ENCODE results near the gene ATP2B2. TPM values are rescaled to one million over a fixed set of nuclear protein-coding genes. Genes with fewer than 3 reads are reported as not detected.

The ATP2B2 gene
- total and polyA plus RNA-seq, 9 of the 15 experiments (the other 6 are each of a cell fraction or from before 2014, with no cell fraction given), result 0.06 TPM; not detected in 8

- peak; percentile 93; the same call in 1 of the 2 replicates for TF ChIP-seq RERE (CRISPR knock-in tag; IDR thresholded peaks at IDR 0.05; ENCODE audit: borderline replicate concordance)
- TF ChIP-seq, protein P1, sequence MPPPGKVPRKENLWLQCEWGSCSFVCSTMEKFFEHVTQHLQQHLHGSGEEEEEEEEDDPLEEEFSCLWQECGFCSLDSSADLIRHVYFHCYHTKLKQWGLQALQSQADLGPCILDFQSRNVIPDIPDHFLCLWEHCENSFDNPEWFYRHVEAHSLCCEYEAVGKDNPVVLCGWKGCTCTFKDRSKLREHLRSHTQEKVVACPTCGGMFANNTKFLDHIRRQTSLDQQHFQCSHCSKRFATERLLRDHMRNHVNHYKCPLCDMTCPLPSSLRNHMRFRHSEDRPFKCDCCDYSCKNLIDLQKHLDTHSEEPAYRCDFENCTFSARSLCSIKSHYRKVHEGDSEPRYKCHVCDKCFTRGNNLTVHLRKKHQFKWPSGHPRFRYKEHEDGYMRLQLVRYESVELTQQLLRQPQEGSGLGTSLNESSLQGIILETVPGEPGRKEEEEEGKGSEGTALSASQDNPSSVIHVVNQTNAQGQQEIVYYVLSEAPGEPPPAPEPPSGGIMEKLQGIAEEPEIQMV (tag; conservative IDR thresholded peaks at IDR 0.05; ENCODE audit: low read depth), result 0 out of 2 replicates have a peak, but pooled peaks have one; percentile 61
- TF ChIP-seq KLF1 (tag; IDR thresholded peaks at IDR 0.05), result no peak
- TF ChIP-seq, protein P2, sequence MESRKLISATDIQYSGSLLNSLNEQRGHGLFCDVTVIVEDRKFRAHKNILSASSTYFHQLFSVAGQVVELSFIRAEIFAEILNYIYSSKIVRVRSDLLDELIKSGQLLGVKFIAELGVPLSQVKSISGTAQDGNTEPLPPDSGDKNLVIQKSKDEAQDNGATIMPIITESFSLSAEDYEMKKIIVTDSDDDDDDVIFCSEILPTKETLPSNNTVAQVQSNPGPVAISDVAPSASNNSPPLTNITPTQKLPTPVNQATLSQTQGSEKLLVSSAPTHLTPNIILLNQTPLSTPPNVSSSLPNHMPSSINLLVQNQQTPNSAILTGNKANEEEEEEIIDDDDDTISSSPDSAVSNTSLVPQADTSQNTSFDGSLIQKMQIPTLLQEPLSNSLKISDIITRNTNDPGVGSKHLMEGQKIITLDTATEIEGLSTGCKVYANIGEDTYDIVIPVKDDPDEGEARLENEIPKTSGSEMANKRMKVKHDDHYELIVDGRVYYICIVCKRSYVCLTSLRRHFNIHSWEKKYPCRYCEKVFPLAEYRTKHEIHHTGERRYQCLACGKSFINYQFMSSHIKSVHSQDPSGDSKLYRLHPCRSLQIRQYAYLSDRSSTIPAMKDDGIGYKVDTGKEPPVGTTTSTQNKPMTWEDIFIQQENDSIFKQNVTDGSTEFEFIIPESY (CRISPR knock-in tag; IDR thresholded peaks at IDR 0.05), result peak; percentile 83
- TF ChIP-seq CEBPG (CRISPR knock-in tag; IDR thresholded peaks at IDR 0.05), result no peak
- no peak for TF ChIP-seq CEBPG (tag; conservative IDR thresholded peaks at IDR 0.05 in 1 of 2, IDR thresholded peaks at IDR 0.05 in 1 of 2)
- no peak for TF ChIP-seq TOE1 (IDR thresholded peaks at IDR 0.05; ENCODE audit: borderline replicate concordance)
- TF ChIP-seq TOE1 (CRISPR knock-in tag; IDR thresholded peaks at IDR 0.05; ENCODE audit: borderline replicate concordance, low read depth), result peak; percentile 98
- no peak for TF ChIP-seq MTA3 (IDR thresholded peaks at IDR 0.05; ENCODE audit: borderline replicate concordance)
- TF ChIP-seq, protein P3, sequence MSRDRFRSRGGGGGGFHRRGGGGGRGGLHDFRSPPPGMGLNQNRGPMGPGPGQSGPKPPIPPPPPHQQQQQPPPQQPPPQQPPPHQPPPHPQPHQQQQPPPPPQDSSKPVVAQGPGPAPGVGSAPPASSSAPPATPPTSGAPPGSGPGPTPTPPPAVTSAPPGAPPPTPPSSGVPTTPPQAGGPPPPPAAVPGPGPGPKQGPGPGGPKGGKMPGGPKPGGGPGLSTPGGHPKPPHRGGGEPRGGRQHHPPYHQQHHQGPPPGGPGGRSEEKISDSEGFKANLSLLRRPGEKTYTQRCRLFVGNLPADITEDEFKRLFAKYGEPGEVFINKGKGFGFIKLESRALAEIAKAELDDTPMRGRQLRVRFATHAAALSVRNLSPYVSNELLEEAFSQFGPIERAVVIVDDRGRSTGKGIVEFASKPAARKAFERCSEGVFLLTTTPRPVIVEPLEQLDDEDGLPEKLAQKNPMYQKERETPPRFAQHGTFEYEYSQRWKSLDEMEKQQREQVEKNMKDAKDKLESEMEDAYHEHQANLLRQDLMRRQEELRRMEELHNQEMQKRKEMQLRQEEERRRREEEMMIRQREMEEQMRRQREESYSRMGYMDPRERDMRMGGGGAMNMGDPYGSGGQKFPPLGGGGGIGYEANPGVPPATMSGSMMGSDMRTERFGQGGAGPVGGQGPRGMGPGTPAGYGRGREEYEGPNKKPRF (IDR thresholded peaks at IDR 0.05; ENCODE audit: low read depth, low read length), result no peak
- TF ChIP-seq, protein P4, sequence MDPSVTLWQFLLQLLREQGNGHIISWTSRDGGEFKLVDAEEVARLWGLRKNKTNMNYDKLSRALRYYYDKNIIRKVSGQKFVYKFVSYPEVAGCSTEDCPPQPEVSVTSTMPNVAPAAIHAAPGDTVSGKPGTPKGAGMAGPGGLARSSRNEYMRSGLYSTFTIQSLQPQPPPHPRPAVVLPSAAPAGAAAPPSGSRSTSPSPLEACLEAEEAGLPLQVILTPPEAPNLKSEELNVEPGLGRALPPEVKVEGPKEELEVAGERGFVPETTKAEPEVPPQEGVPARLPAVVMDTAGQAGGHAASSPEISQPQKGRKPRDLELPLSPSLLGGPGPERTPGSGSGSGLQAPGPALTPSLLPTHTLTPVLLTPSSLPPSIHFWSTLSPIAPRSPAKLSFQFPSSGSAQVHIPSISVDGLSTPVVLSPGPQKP (CRISPR knock-in tag; IDR thresholded peaks at IDR 0.05), result no peak
- TF ChIP-seq MXD1 (CRISPR knock-in tag; IDR thresholded peaks at IDR 0.05; ENCODE audit: borderline replicate concordance, poor library complexity, severe bottlenecking), result peak; percentile 74
Observed at GRCh38 chr3:10459954-10460754, 45.2 kb downstream of the ATP2B2 start (continued).
